Stomach (tissue), 9 donors: ENCODE data around the gene MIF4GD. TPM values are rescaled to one million over a fixed set of nuclear protein-coding genes. Genes with fewer than 3 reads are reported as not detected.

ENCODE experiments used
- DNase-seq, 2 donors: peaks; one replicate each; pipeline versions ENCODE4 v3.0.0 to v3.0.0-alpha.2; 2013 to 2019
- H3K27ac ChIP-seq, 5 donors: fragments of 200-600 bp in 4 of 5; sonication (generic) in 4 of 5; one replicate each; pipeline ENCODE4 v1.5.1; 2013 to 2019; ENCODE audit warnings: mild to moderate bottlenecking in 1 of 5, moderate library complexity in 1 of 5
- H3K27me3 ChIP-seq, 3 donors: fragments of 200-600 bp; sonication (generic); one replicate each; pipeline ENCODE4 v1.5.1; 2017 to 2019; ENCODE audit warnings: mixed run types in 1 of 3
- H3K36me3 ChIP-seq, 4 donors: fragments of 200-600 bp; sonication (generic); 1 replicate in 3 of 4; 2 replicates in 1 of 4; pipeline ENCODE4 v1.5.1; 2016 to 2019
- H3K4me1 ChIP-seq, 4 donors: fragments of 200-600 bp; sonication (generic); one replicate each; pipeline ENCODE4 v1.5.1; 2016 to 2019
- H3K4me3 ChIP-seq, 4 donors: fragments of 200-600 bp; sonication (generic) in 3 of 4; one replicate each; pipeline ENCODE4 v1.5.1; 2016 to 2019; ENCODE audit warnings: mild to moderate bottlenecking in 1 of 4
- H3K9me3 ChIP-seq, 4 donors: fragments of 200-600 bp; sonication (generic); one replicate each; pipeline ENCODE4 v1.5.1; 2016 to 2019
- CTCF ChIP-seq, 7 experiments: fragments of 450-650 bp in 4 of 7; fragments of 200-600 bp in 3 of 7; sonication (generic) in 3 of 7; IDR thresholded peaks; one replicate each; pipeline ENCODE4 v1.5.1; 2016 to 2019; ENCODE audit warnings: antibody characterized with exemption in 7 of 7, control low read depth in 2 of 7, mild to moderate bottlenecking in 1 of 7
- EP300 ChIP-seq: sonication (generic); formaldehyde crosslinking; IDR thresholded peaks from one replicate; pipeline ENCODE4 v1.6.1; 2017; ENCODE audit warnings: antibody characterized with exemption
- POLR2A ChIP-seq, 4 donors: fragments of 450-650 bp; IDR thresholded peaks; one replicate each; pipeline ENCODE4 v1.6.1; 2016; ENCODE audit warnings: antibody characterized with exemption in 4 of 4, control low read depth in 2 of 4, mild to moderate bottlenecking in 1 of 4, moderate library complexity in 1 of 4
- POLR2AphosphoS5 ChIP-seq, 3 donors: sonication (generic); formaldehyde crosslinking; IDR thresholded peaks; one replicate each; pipeline ENCODE4 v1.6.1; 2016; ENCODE audit warnings: antibody characterized with exemption in 3 of 3
- WGBS, 5 donors: extraction: QIAGEN DNeasy Blood & Tissue Kit in 3 of 5; methylation state at CpG; one replicate each; pipeline versions ENCODE4 v1.1.5 to v1.1.7; 2013 to 2018; 5-methylcytosine and 5-hydroxymethylcytosine counted together
- intact Hi-C: fragments of 100-400 bp; cut with DNase I; formaldehyde crosslinking; loops from one replicate; pipeline ENCODE4 v1.15.1; 2023; ENCODE audit warnings: low total_unique reads
- polyA plus RNA-seq, 3 donors: library from polyadenylated mRNA; stranded (reverse); fragments of 200-250 nt; gene quantifications; one replicate each; pipeline ENCODE4 v1.2.3, GENCODE V29; 2013
- total RNA-seq, 5 donors: library from RNA; depleted of rRNA; stranded (reverse); fragments of >200 nt; gene quantifications; one replicate each; pipeline versions ENCODE4 v1.1.0 to v1.2.3, GENCODE V29; 2014 to 2016
- donor health status: healthy with polysubstance abuse.
- donor health status: Bipolar disorder and iron deficiency.
- donor health status: healthy.

The MIF4GD gene
- total and polyA plus RNA-seq, 8 donors: 3.5 to 14.7 (median 11.9) TPM

GRCh38 chr17:75308732-75309629 is 38.0 kb upstream of the MIF4GD start:
- Histone ChIP-seq H3K9me3 (no peaks in the 10 kb centered on the region), H3K4me3 (no peak overlapping the region), H3K36me3 (no peaks in the 10 kb centered on the region), H3K27ac (peak overlapping the region; percentile 50 to 86 (median 75)), H3K4me1 (peaks cover 13 to 35% (median 15%) of the 10 kb centered on the region in 4 donors), H3K27me3 (no peaks in the 10 kb centered on the region)
- 31 to 53% (median 42%) methylated on average over 20 of the region's 20 CpGs for WGBS, 5 donors
- intact Hi-C loops: no loop called here
- peak; percentile 67 to 79 for DNase-seq
- TF ChIP-seq POLR2AphosphoS5 (IDR thresholded peaks at IDR 0.05) (peak in 2 of 3 donors; percentile 38 to 50), POLR2A (IDR thresholded peaks at IDR 0.05) (no peak)

GRCh38 chr17:75307957-75308731 is 37.1 kb upstream of the MIF4GD start:
- no peaks in the 10 kb centered on the region for H3K27me3 ChIP-seq
- H3K4me1 ChIP-seq: peaks cover 13 to 33% (median 15%) of the 10 kb centered on the region in 4 donors
- no peaks in the 10 kb centered on the region for H3K9me3 ChIP-seq
- intact Hi-C loops: no loop called here
- H3K36me3 ChIP-seq: no peaks in the 10 kb centered on the region
- 71 to 80% (median 76%) methylated on average over 13 of the region's 13 CpGs for WGBS, 5 donors
- H3K4me3 ChIP-seq: no peak overlapping the region
- H3K27ac ChIP-seq: peak overlapping the region in 4 of 5 donors; percentile 68 to 86 (median 80)
- DNase-seq: no peak
- TF ChIP-seq POLR2A (IDR thresholded peaks at IDR 0.05): no peak
- TF ChIP-seq EP300: no peak
- TF ChIP-seq POLR2AphosphoS5 (IDR thresholded peaks at IDR 0.05): no peak
- no peak for TF ChIP-seq CTCF (IDR thresholded peaks at IDR 0.05)

- H3K27ac ChIP-seq: no peak overlapping the region
- 84 to 89% (median 87%) methylated on average over 17 of the region's 17 CpGs for WGBS, 5 donors
- no peaks in the 10 kb centered on the region for H3K9me3 ChIP-seq
- DNase-seq: no peak
- peaks cover 0 to 10% (median 0%) of the 10 kb centered on the region in 4 donors for H3K4me1 ChIP-seq
- no peaks in the 10 kb centered on the region for H3K27me3 ChIP-seq
- H3K4me3 ChIP-seq: no peak overlapping the region
- TF ChIP-seq CTCF (IDR thresholded peaks at IDR 0.05) (no peak), POLR2AphosphoS5 (IDR thresholded peaks at IDR 0.05) (no peak), EP300 (no peak), POLR2A (IDR thresholded peaks at IDR 0.05) (no peak)
- intact Hi-C loops: no loop called here
- no peaks in the 10 kb centered on the region for H3K36me3 ChIP-seq
Measured at GRCh38 chr17:75301502-75302206, 30.6 kb upstream of the MIF4GD start.

- Histone ChIP-seq H3K4me3 (no peak overlapping the region), H3K36me3 (no peaks in the 10 kb centered on the region), H3K4me1 (peaks cover 0 to 10% (median 0%) of the 10 kb centered on the region in 4 donors), H3K9me3 (no peaks in the 10 kb centered on the region), H3K27me3 (no peaks in the 10 kb centered on the region), H3K27ac (no peak overlapping the region)
- TF ChIP-seq POLR2A (IDR thresholded peaks at IDR 0.05): no peak
- TF ChIP-seq CTCF (IDR thresholded peaks at IDR 0.05): no peak
- no peak for TF ChIP-seq EP300
- no peak for TF ChIP-seq POLR2AphosphoS5 (IDR thresholded peaks at IDR 0.05)
- no peak for DNase-seq
- WGBS, 5 donors: 80 to 84% (median 81%) methylated on average over 9 of the region's 9 CpGs
- intact Hi-C loops: no loop called here
Measured at GRCh38 chr17:75301049-75301448, 30.0 kb upstream of the MIF4GD start.
